Naive thymus-derived CD4-positive, alpha-beta T cell (primary cell): ENCODE data around the gene TEX19. TPM values are rescaled to one million over a fixed set of nuclear protein-coding genes. Genes with fewer than 3 reads are reported as not detected.

ENCODE experiments used
- ATAC-seq: fragments of 150-1000 bp; cut with Tn5 transposase; 2 replicates; pipeline ENCODE4 v1.10.0; 2021; ENCODE audit warnings: mild to moderate bottlenecking, moderate library complexity
- CTCF ChIA-PET: fragments of 350-600 bp; sonication (Branson Sonifier 250); formaldehyde crosslinking; loops from one replicate; lab custom pipeline; 2021; ENCODE audit warnings: antibody characterized with exemption; lab: Charles Lee
- POLR2A ChIA-PET: fragments of 350-600 bp; sonication (Branson Sonifier 250); formaldehyde crosslinking; loops from one replicate; lab custom pipeline; 2021; ENCODE audit warnings: antibody characterized with exemption, inconsistent platforms; lab: Charles Lee
- DNase-seq, 9 donors: peaks; one replicate each; pipeline versions ENCODE4 v3.0.0 to v3.0.0-alpha.2; 2020 to 2022; ENCODE audit warnings: mixed read lengths in 1 of 9
- H3K27ac ChIP-seq: one replicate; pipeline ENCODE4 v1.7.0; 2013; ENCODE audit warnings: mild to moderate bottlenecking, low read depth, low read length, moderate library complexity
- H3K27me3 ChIP-seq, 2 donors: one replicate each; pipeline ENCODE4 v1.7.0; 2013; ENCODE audit warnings: low read length in 2 of 2, mild to moderate bottlenecking in 2 of 2, moderate library complexity in 2 of 2; ENCODE audit not compliant: control insufficient read depth in 2 of 2, insufficient read depth in 2 of 2
- H3K36me3 ChIP-seq, 3 experiments: 1 replicate in 2 of 3; 2 replicates in 1 of 3; pipeline ENCODE4 v1.7.0; 2013; ENCODE audit warnings: low read length in 3 of 3, mild to moderate bottlenecking in 3 of 3, moderate library complexity in 1 of 3; ENCODE audit not compliant: insufficient read depth in 3 of 3, control insufficient read depth in 2 of 3
- H3K4me1 ChIP-seq, 2 donors: one replicate each; pipeline ENCODE4 v1.7.0; 2013; ENCODE audit warnings: low read length in 2 of 2, mild to moderate bottlenecking in 2 of 2, moderate library complexity in 1 of 2; ENCODE audit not compliant: control insufficient read depth in 2 of 2, insufficient read depth in 2 of 2
- H3K4me3 ChIP-seq: 2 replicates; pipeline ENCODE4 v1.7.0; 2013; ENCODE audit warnings: mild to moderate bottlenecking, low read length
- H3K9me3 ChIP-seq, 3 experiments: 1 replicate in 2 of 3; 2 replicates in 1 of 3; pipeline ENCODE4 v1.7.0; 2013; ENCODE audit warnings: low read length in 3 of 3; ENCODE audit not compliant: control insufficient read depth in 2 of 3
- H3K27ac Mint-ChIP-seq, 9 donors: one replicate each; pipeline ENCODE4 v1.8.0; 2020 to 2022; ENCODE audit warnings: mixed read lengths in 9 of 9, mild to moderate bottlenecking in 8 of 9, moderate library complexity in 5 of 9, inconsistent platforms in 2 of 9
- H3K27me3 Mint-ChIP-seq, 5 donors: one replicate each; pipeline ENCODE4 v1.8.0; 2021 to 2022; ENCODE audit warnings: mixed read lengths in 5 of 5, mild to moderate bottlenecking in 1 of 5
- H3K36me3 Mint-ChIP-seq, 5 donors: one replicate each; pipeline ENCODE4 v1.8.0; 2020 to 2022; ENCODE audit warnings: mixed read lengths in 5 of 5, mild to moderate bottlenecking in 3 of 5, inconsistent platforms in 1 of 5
- H3K4me1 Mint-ChIP-seq, 7 donors: one replicate each; pipeline ENCODE4 v1.8.0; 2020 to 2022; ENCODE audit warnings: mixed read lengths in 7 of 7, mild to moderate bottlenecking in 3 of 7, inconsistent platforms in 1 of 7
- H3K4me3 Mint-ChIP-seq, 10 donors: one replicate each; pipeline ENCODE4 v1.8.0; 2020 to 2022; ENCODE audit warnings: mild to moderate bottlenecking in 10 of 10, mixed read lengths in 10 of 10, moderate library complexity in 6 of 10, inconsistent platforms in 2 of 10
- H3K9me3 Mint-ChIP-seq, 11 donors: one replicate each; pipeline ENCODE4 v1.8.0; 2020 to 2022; ENCODE audit warnings: mixed read lengths in 11 of 11, mild to moderate bottlenecking in 4 of 11, inconsistent platforms in 1 of 11, moderate library complexity in 1 of 11
- intact Hi-C, 2 donors: fragments of 100-400 bp; cut with micrococcal nuclease; formaldehyde crosslinking; loops; one replicate each; pipeline ENCODE4 v1.15.1; 2023
- polyA plus RNA-seq, 2 donors: library from polyadenylated mRNA; unstranded; fragments of 300-500 nt; fragmentation: Illumina TruSeq; gene quantifications; one replicate each; pipeline ENCODE4 v1.2.3, GENCODE V29; 2021
- total RNA-seq, 6 experiments: library from RNA in 5 of 6; stranded (reverse) in 5 of 6; gene quantifications; 1 replicate in 5 of 6; 2 replicates in 1 of 6; pipeline ENCODE4 v1.2.3 and lab custom pipeline; 2021 to 2026

The TEX19 gene
- total and polyA plus RNA-seq, 7 experiments from 2014 or later: not detected

- Histone ChIP-seq H3K9me3 (no peaks in the 10 kb centered on the region), H3K4me1 (peaks cover 20% of the 10 kb centered on the region in 2 donors), H3K27me3 (no peaks in the 10 kb centered on the region), H3K27ac (peak within 1 kb of the TSS; percentile 91), H3K36me3 (peaks cover 0 to 39% (median 0%) of the 10 kb centered on the region in 3 experiments), H3K4me3 (peak within 1 kb of the TSS; percentile 91)
- peak within 1 kb of the TSS in 6 of 10 donors; percentile 88 to 99 (median 97) for H3K4me3 Mint-ChIP-seq
- H3K4me1 Mint-ChIP-seq: peaks cover 17 to 26% (median 19%) of the 10 kb centered on the region in 7 donors
- ATAC-seq (peak; percentile 83), DNase-seq (peak in 8 of 9 donors; percentile 67 to 77 (median 76))
- peaks cover 0 to 17% (median 4%) of the 10 kb centered on the region in 5 donors for H3K36me3 Mint-ChIP-seq
- H3K27ac Mint-ChIP-seq: peak within 1 kb of the TSS in 6 of 9 donors; percentile 66 to 97 (median 90)
- no peaks in the 10 kb centered on the region for H3K27me3 Mint-ChIP-seq
- POLR2A ChIA-PET: interaction anchor here (0.6 to 12.6 kb wide), 14 partner anchors 8 to 689 kb away, joined by 3 to 237 read pairs (median 4); partner anchors contain the start of gene SECTM1
- no peaks in the 10 kb centered on the region for H3K9me3 Mint-ChIP-seq
- CTCF ChIA-PET: interaction anchor here (0.7 to 3.5 kb wide), 11 partner anchors 8 to 292 kb away, joined by 3 to 61 read pairs (median 3); partner anchors contain the start of gene SLC16A3
- intact Hi-C loops: loop anchor here (1.0 to 2.0 kb wide), 6 partner anchors 14 to 79 kb away; partner anchors contain the start of genes CSNK1D (in 1 of the 2) and SECTM1 (in 1 of the 2)
Measured at GRCh38 chr17:82317394-82318168, 41.5 kb upstream of the TEX19 start, which contains the start of gene CD7. CD7 (minus strand) TSS chr17:82317608; CDS start chr17:82317495, 113 bp downstream.

- intact Hi-C loops: no loop called here
- Histone ChIP-seq H3K27ac (peak overlapping the region; percentile 91), H3K4me3 (no peak overlapping the region), H3K9me3 (no peaks in the 10 kb centered on the region), H3K36me3 (peaks cover 0 to 39% (median 0%) of the 10 kb centered on the region in 3 experiments), H3K4me1 (peaks cover 20% of the 10 kb centered on the region in 2 donors), H3K27me3 (no peaks in the 10 kb centered on the region)
- peak in 1 of 9 donors; percentile 7 for DNase-seq
- Mint-ChIP-seq H3K27ac (no peak overlapping the region), H3K36me3 (peaks cover 0 to 17% (median 4%) of the 10 kb centered on the region in 5 donors), H3K27me3 (no peaks in the 10 kb centered on the region), H3K4me3 (no peak overlapping the region), H3K9me3 (no peaks in the 10 kb centered on the region), H3K4me1 (peaks cover 17 to 30% (median 19%) of the 10 kb centered on the region in 7 donors)
- ChIA-PET POLR2A (interaction anchor here (0.6 to 12.6 kb wide), 9 partner anchors 15 to 690 kb away, joined by 3 to 237 read pairs (median 5); partner anchors contain the start of gene SECTM1), CTCF (interaction anchor here (0.7 to 3.5 kb wide), 3 partner anchors 18 to 117 kb away, joined by 3 to 61 read pairs (median 3); no protein-coding TSS in a partner anchor)
- no peak for ATAC-seq
Measured at GRCh38 chr17:82318169-82318498, 40.9 kb upstream of the TEX19 start.

- CTCF ChIA-PET: interaction anchor here (1.0 kb wide), 1 partner anchor 113 kb away, joined by 3 read pairs; no protein-coding TSS in a partner anchor
- H3K27me3 Mint-ChIP-seq: no peaks in the 10 kb centered on the region
Measured at GRCh38 chr17:82318772-82319606, 40.1 kb upstream of the TEX19 start.

GRCh38 chr17:82319619-82320062 lies 39.4 kb upstream of the TEX19 start:
- no peaks in the 10 kb centered on the region for H3K9me3 ChIP-seq
- H3K9me3 Mint-ChIP-seq: no peaks in the 10 kb centered on the region
- H3K36me3 Mint-ChIP-seq: peaks cover 0 to 11% (median 0%) of the 10 kb centered on the region in 5 donors
- ATAC-seq (no peak), DNase-seq (no peak)
- CTCF ChIA-PET: interaction anchor here (1.0 kb wide), 1 partner anchor 114 kb away, joined by 3 read pairs; no protein-coding TSS in a partner anchor
- no peaks in the 10 kb centered on the region for H3K27me3 Mint-ChIP-seq
- peaks cover 8 to 31% (median 16%) of the 10 kb centered on the region in 7 donors for H3K4me1 Mint-ChIP-seq
- H3K27ac Mint-ChIP-seq: no peak overlapping the region
- POLR2A ChIA-PET: interaction anchor here (5.3 kb wide), 1 partner anchor 18 kb away, joined by 34 read pairs; no protein-coding TSS in a partner anchor
- no peak overlapping the region for H3K27ac ChIP-seq
- intact Hi-C loops: loop anchor here (2.0 kb wide), 2 partner anchors 75 to 193 kb away; no protein-coding TSS in a partner anchor
- no peak overlapping the region for H3K4me3 Mint-ChIP-seq
- no peaks in the 10 kb centered on the region for H3K27me3 ChIP-seq
- H3K4me3 ChIP-seq: no peak overlapping the region
- peaks cover 0 to 26% (median 0%) of the 10 kb centered on the region in 3 experiments for H3K36me3 ChIP-seq
- H3K4me1 ChIP-seq: peaks cover 20% of the 10 kb centered on the region in 2 donors

More at GRCh38 chr17:82318772-82319606, 40.1 kb upstream of the TEX19 start:
- ATAC-seq: no peak
- peaks cover 20% of the 10 kb centered on the region in 2 donors for H3K4me1 ChIP-seq
- peaks cover 10 to 30% (median 14%) of the 10 kb centered on the region in 7 donors for H3K4me1 Mint-ChIP-seq
- no peaks in the 10 kb centered on the region for H3K9me3 ChIP-seq
- no peaks in the 10 kb centered on the region for H3K9me3 Mint-ChIP-seq
- no peak overlapping the region for H3K4me3 ChIP-seq
- H3K36me3 Mint-ChIP-seq: peaks cover 0 to 12% (median 0%) of the 10 kb centered on the region in 5 donors
- H3K27ac Mint-ChIP-seq: no peak overlapping the region
- no peak overlapping the region for H3K27ac ChIP-seq
- no peaks in the 10 kb centered on the region for H3K27me3 ChIP-seq
- peaks cover 0 to 33% (median 0%) of the 10 kb centered on the region in 3 experiments for H3K36me3 ChIP-seq
- intact Hi-C loops: no loop called here
- POLR2A ChIA-PET: interaction anchor here (5.3 kb wide), 1 partner anchor 17 kb away, joined by 34 read pairs; no protein-coding TSS in a partner anchor
- H3K4me3 Mint-ChIP-seq: no peak overlapping the region
- no peak for DNase-seq

- CTCF ChIA-PET: interaction anchor here (0.9 to 3.4 kb wide), 7 partner anchors 13 to 114 kb away, joined by 3 to 57 read pairs (median 5); no protein-coding TSS in a partner anchor
- H3K36me3 Mint-ChIP-seq: peaks cover 0 to 11% (median 0%) of the 10 kb centered on the region in 5 donors
- intact Hi-C loops: loop anchor here (2.0 kb wide), 2 partner anchors 75 to 193 kb away; no protein-coding TSS in a partner anchor
- POLR2A ChIA-PET: interaction anchor here (0.5 to 5.3 kb wide), 7 partner anchors 14 to 276 kb away, joined by 3 to 34 read pairs (median 5); no protein-coding TSS in a partner anchor
- Histone ChIP-seq H3K27me3 (no peaks in the 10 kb centered on the region), H3K4me3 (no peak overlapping the region), H3K36me3 (peaks cover 0 to 21% (median 0%) of the 10 kb centered on the region in 3 experiments), H3K27ac (peak overlapping the region; percentile 77), H3K4me1 (peaks cover 19 to 20% of the 10 kb centered on the region in 2 donors), H3K9me3 (no peaks in the 10 kb centered on the region)
- peaks cover 8 to 36% (median 18%) of the 10 kb centered on the region in 7 donors for H3K4me1 Mint-ChIP-seq
- DNase-seq (no peak), ATAC-seq (no peak)
- H3K4me3 Mint-ChIP-seq: peak overlapping the region in 7 of 10 donors; percentile 32 to 87 (median 65)
- no peaks in the 10 kb centered on the region for H3K27me3 Mint-ChIP-seq
- H3K9me3 Mint-ChIP-seq: no peaks in the 10 kb centered on the region
- peak overlapping the region in 5 of 9 donors; percentile 71 to 97 (median 75) for H3K27ac Mint-ChIP-seq
Measured at GRCh38 chr17:82320140-82320840, 38.8 kb upstream of the TEX19 start.
